WTC11 (cell line): ENCODE results near the gene GIGYF2. TPM values are rescaled to one million over a fixed set of nuclear protein-coding genes. Genes with fewer than 3 reads are reported as not detected.

ENCODE experiments used
- ATAC-seq: fragments of 200-7000 bp; cut with Tn5 transposase; 2 replicates; pipeline ENCODE4 v1.10.0; 2021; ENCODE audit warnings: mild to moderate bottlenecking, moderate library complexity
- CTCF ChIA-PET: fragments of 300-600 bp; sonication (Branson Sonifier 250); formaldehyde crosslinking; loops from one replicate; lab custom pipeline; 2021; ENCODE audit warnings: antibody characterized with exemption; lab: Charles Lee
- POLR2A ChIA-PET: fragments of 350-600 bp; sonication (Branson Sonifier 250); formaldehyde crosslinking; loops from one replicate; lab custom pipeline; 2021; ENCODE audit warnings: antibody characterized with exemption; lab: Charles Lee
- DNase-seq: peaks from one replicate; pipeline ENCODE4 v3.0.0; 2021; ENCODE audit warnings: low spot score
- H3K27ac Mint-ChIP-seq: 2 replicates; pipeline ENCODE4 v1.8.0; 2021; ENCODE audit warnings: mixed read lengths
- H3K27me3 Mint-ChIP-seq: 2 replicates; pipeline ENCODE4 v1.8.0; 2021; ENCODE audit warnings: low read depth, mild to moderate bottlenecking, moderate library complexity, mixed read lengths
- H3K36me3 Mint-ChIP-seq: 2 replicates; pipeline ENCODE4 v1.8.0; 2021; ENCODE audit warnings: mixed read lengths
- H3K4me1 Mint-ChIP-seq: 2 replicates; pipeline ENCODE4 v1.8.0; 2022; ENCODE audit warnings: mixed read lengths
- H3K4me3 Mint-ChIP-seq: 2 replicates; pipeline ENCODE4 v1.8.0; 2021; ENCODE audit warnings: mild to moderate bottlenecking, moderate library complexity, mixed read lengths
- H3K9me3 Mint-ChIP-seq: 2 replicates; pipeline ENCODE4 v1.8.0; 2021; ENCODE audit warnings: mixed read lengths
- CREB1 ChIP-seq: sonication (generic); formaldehyde crosslinking; IDR thresholded peaks from 2 replicates; pipeline ENCODE4 v1.8.0; 2023; ENCODE audit warnings: mild to moderate bottlenecking, missing genetic modification reagents
- CREM ChIP-seq: sonication (generic); formaldehyde crosslinking; IDR thresholded peaks from 2 replicates; pipeline ENCODE4 v1.8.1; 2022; ENCODE audit warnings: mild to moderate bottlenecking, missing genetic modification reagents, moderate library complexity
- GRHL2 ChIP-seq: fragments of 250-450 bp; sonication (Bioruptor Pico); IDR thresholded peaks from 2 replicates; pipeline ENCODE4 v1.8.0; 2022; ENCODE audit warnings: mild to moderate bottlenecking, moderate library complexity; ENCODE audit not compliant: insufficient replicate concordance, severe bottlenecking
- GTF2I ChIP-seq: fragments of 250-450 bp; sonication (Bioruptor Pico); conservative IDR thresholded peaks from 2 replicates; pipeline ENCODE4 v1.4.0; 2021; ENCODE audit warnings: mild to moderate bottlenecking
- IRF2 ChIP-seq: sonication (generic); formaldehyde crosslinking; IDR thresholded peaks from 2 replicates; pipeline ENCODE4 v1.8.0; 2022; ENCODE audit warnings: low read depth, missing genetic modification reagents, borderline replicate concordance
- OVOL2 ChIP-seq: fragments of 250-450 bp; sonication (Bioruptor Pico); IDR thresholded peaks from 2 replicates; pipeline ENCODE4 v1.9.0; 2021; ENCODE audit warnings: mild to moderate bottlenecking, borderline replicate concordance
- RORB ChIP-seq: fragments of 250-450 bp; sonication (Bioruptor Pico); IDR thresholded peaks from 2 replicates; pipeline ENCODE4 v1.9.0; 2021; ENCODE audit warnings: mild to moderate bottlenecking
- ZBTB21 ChIP-seq: sonication (generic); formaldehyde crosslinking; IDR thresholded peaks from 2 replicates; pipeline ENCODE4 v1.8.1; 2023; ENCODE audit warnings: mild to moderate bottlenecking, missing genetic modification reagents, borderline replicate concordance
- ZNF317 ChIP-seq: sonication (generic); formaldehyde crosslinking; IDR thresholded peaks from 2 replicates; pipeline ENCODE4 v1.8.1; 2023; ENCODE audit warnings: low read depth, mild to moderate bottlenecking, moderate library complexity, missing genetic modification reagents, borderline replicate concordance
- ZNF396 ChIP-seq: fragments of 250-450 bp; sonication (Bioruptor Pico); IDR thresholded peaks from 2 replicates; pipeline ENCODE4 v1.8.0; 2021; ENCODE audit warnings: mild to moderate bottlenecking, moderate library complexity, borderline replicate concordance
- total RNA-seq: library from RNA; stranded (reverse); gene quantifications from 3 replicates; pipeline ENCODE4 v1.2.3, GENCODE V29; 2021
- TF ChIP-seq, protein P1 (sequence below): fragments of 250-450 bp; sonication (Bioruptor Pico); IDR thresholded peaks from 2 replicates; pipeline ENCODE4 v1.8.0; 2021; ENCODE audit warnings: mild to moderate bottlenecking
- TF ChIP-seq, protein P2 (sequence below): sonication (generic); formaldehyde crosslinking; IDR thresholded peaks from 2 replicates; pipeline ENCODE4 v1.8.1; 2023; ENCODE audit warnings: mild to moderate bottlenecking, missing genetic modification reagents
- TF ChIP-seq, protein P3 (sequence below): sonication (generic); formaldehyde crosslinking; IDR thresholded peaks from 2 replicates; pipeline ENCODE4 v1.8.1; 2023; ENCODE audit warnings: mild to moderate bottlenecking, missing genetic modification reagents, borderline replicate concordance
- TF ChIP-seq, protein P4 (sequence below): sonication (generic); formaldehyde crosslinking; IDR thresholded peaks from 2 replicates; pipeline ENCODE4 v1.8.1; 2023; ENCODE audit warnings: mild to moderate bottlenecking, missing genetic modification reagents
- TF ChIP-seq, protein P5 (sequence below): fragments of 200-600 bp; IDR thresholded peaks from 2 replicates; pipeline ENCODE4 v1.8.0; 2022; ENCODE audit warnings: antibody characterized with exemption
- TF ChIP-seq, protein P6 (sequence below): sonication (generic); formaldehyde crosslinking; IDR thresholded peaks from 2 replicates; pipeline ENCODE4 v1.8.1; 2023; ENCODE audit warnings: mild to moderate bottlenecking, missing genetic modification reagents, moderate library complexity

Gene GIGYF2
- total RNA-seq, 1 experiment from 2014 or later, result 53.1 TPM

DNA sequence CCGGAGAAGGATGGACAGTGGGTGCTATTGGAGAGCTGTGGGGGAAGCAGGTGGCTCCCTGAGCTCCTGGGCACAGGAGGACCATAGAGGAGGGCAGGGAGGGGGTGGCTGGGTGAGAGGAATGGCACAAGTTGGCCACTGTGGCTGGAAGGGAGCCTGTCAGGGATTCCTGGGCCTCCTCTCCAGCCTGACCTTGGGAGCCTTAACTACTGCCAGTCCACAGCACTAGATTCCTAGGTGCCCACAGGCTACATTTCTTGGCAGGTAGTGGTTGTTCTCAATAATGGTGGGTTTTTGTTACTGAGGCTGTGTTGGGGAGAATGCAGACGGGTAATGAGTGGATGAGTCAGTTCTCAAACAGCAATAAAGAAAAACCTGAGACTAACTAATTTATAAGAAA is 37.8 kb upstream of the GIGYF2 start:
- no peak for ATAC-seq
- peaks cover 4% of the 10 kb centered on the region for H3K9me3 Mint-ChIP-seq
- H3K27ac Mint-ChIP-seq, result no peak overlapping the region
- no peak overlapping the region for H3K4me3 Mint-ChIP-seq
- CTCF ChIA-PET, result interaction anchor here (1.2 kb wide), 1 partner anchor 48 kb away, joined by 4 read pairs; no protein-coding TSS in a partner anchor
- POLR2A ChIA-PET, result no interaction called here
- no peaks in the 10 kb centered on the region; the same call in 1 of the 2 replicates for H3K4me1 Mint-ChIP-seq
- no peaks in the 10 kb centered on the region for H3K36me3 Mint-ChIP-seq
- DNase-seq, result no peak
- TF ChIP-seq ZNF317 (CRISPR knock-in tag) (no peak), RORB (CRISPR knock-in tag) (no peak), GTF2I (CRISPR knock-in tag) (no peak), ZNF396 (CRISPR knock-in tag) (no peak), CREB1 (CRISPR knock-in tag) (no peak), GRHL2 (CRISPR knock-in tag) (no peak), IRF2 (CRISPR knock-in tag) (no peak), ZBTB21 (CRISPR knock-in tag) (no peak), OVOL2 (CRISPR knock-in tag) (no peak), CREM (no peak)
- TF ChIP-seq, protein P1, sequence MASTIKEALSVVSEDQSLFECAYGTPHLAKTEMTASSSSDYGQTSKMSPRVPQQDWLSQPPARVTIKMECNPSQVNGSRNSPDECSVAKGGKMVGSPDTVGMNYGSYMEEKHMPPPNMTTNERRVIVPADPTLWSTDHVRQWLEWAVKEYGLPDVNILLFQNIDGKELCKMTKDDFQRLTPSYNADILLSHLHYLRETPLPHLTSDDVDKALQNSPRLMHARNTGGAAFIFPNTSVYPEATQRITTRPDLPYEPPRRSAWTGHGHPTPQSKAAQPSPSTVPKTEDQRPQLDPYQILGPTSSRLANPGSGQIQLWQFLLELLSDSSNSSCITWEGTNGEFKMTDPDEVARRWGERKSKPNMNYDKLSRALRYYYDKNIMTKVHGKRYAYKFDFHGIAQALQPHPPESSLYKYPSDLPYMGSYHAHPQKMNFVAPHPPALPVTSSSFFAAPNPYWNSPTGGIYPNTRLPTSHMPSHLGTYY (CRISPR knock-in tag), result no peak
- TF ChIP-seq, protein P2, sequence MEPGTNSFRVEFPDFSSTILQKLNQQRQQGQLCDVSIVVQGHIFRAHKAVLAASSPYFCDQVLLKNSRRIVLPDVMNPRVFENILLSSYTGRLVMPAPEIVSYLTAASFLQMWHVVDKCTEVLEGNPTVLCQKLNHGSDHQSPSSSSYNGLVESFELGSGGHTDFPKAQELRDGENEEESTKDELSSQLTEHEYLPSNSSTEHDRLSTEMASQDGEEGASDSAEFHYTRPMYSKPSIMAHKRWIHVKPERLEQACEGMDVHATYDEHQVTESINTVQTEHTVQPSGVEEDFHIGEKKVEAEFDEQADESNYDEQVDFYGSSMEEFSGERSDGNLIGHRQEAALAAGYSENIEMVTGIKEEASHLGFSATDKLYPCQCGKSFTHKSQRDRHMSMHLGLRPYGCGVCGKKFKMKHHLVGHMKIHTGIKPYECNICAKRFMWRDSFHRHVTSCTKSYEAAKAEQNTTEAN, result no peak
- TF ChIP-seq, protein P3, sequence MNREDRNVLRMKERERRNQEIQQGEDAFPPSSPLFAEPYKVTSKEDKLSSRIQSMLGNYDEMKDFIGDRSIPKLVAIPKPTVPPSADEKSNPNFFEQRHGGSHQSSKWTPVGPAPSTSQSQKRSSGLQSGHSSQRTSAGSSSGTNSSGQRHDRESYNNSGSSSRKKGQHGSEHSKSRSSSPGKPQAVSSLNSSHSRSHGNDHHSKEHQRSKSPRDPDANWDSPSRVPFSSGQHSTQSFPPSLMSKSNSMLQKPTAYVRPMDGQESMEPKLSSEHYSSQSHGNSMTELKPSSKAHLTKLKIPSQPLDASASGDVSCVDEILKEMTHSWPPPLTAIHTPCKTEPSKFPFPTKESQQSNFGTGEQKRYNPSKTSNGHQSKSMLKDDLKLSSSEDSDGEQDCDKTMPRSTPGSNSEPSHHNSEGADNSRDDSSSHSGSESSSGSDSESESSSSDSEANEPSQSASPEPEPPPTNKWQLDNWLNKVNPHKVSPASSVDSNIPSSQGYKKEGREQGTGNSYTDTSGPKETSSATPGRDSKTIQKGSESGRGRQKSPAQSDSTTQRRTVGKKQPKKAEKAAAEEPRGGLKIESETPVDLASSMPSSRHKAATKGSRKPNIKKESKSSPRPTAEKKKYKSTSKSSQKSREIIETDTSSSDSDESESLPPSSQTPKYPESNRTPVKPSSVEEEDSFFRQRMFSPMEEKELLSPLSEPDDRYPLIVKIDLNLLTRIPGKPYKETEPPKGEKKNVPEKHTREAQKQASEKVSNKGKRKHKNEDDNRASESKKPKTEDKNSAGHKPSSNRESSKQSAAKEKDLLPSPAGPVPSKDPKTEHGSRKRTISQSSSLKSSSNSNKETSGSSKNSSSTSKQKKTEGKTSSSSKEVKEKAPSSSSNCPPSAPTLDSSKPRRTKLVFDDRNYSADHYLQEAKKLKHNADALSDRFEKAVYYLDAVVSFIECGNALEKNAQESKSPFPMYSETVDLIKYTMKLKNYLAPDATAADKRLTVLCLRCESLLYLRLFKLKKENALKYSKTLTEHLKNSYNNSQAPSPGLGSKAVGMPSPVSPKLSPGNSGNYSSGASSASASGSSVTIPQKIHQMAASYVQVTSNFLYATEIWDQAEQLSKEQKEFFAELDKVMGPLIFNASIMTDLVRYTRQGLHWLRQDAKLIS, result no peak
- TF ChIP-seq, protein P4, sequence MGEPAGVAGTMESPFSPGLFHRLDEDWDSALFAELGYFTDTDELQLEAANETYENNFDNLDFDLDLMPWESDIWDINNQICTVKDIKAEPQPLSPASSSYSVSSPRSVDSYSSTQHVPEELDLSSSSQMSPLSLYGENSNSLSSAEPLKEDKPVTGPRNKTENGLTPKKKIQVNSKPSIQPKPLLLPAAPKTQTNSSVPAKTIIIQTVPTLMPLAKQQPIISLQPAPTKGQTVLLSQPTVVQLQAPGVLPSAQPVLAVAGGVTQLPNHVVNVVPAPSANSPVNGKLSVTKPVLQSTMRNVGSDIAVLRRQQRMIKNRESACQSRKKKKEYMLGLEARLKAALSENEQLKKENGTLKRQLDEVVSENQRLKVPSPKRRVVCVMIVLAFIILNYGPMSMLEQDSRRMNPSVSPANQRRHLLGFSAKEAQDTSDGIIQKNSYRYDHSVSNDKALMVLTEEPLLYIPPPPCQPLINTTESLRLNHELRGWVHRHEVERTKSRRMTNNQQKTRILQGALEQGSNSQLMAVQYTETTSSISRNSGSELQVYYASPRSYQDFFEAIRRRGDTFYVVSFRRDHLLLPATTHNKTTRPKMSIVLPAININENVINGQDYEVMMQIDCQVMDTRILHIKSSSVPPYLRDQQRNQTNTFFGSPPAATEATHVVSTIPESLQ (CRISPR knock-in tag), result no peak
- TF ChIP-seq, protein P5, sequence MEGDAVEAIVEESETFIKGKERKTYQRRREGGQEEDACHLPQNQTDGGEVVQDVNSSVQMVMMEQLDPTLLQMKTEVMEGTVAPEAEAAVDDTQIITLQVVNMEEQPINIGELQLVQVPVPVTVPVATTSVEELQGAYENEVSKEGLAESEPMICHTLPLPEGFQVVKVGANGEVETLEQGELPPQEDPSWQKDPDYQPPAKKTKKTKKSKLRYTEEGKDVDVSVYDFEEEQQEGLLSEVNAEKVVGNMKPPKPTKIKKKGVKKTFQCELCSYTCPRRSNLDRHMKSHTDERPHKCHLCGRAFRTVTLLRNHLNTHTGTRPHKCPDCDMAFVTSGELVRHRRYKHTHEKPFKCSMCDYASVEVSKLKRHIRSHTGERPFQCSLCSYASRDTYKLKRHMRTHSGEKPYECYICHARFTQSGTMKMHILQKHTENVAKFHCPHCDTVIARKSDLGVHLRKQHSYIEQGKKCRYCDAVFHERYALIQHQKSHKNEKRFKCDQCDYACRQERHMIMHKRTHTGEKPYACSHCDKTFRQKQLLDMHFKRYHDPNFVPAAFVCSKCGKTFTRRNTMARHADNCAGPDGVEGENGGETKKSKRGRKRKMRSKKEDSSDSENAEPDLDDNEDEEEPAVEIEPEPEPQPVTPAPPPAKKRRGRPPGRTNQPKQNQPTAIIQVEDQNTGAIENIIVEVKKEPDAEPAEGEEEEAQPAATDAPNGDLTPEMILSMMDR, result no peak
- TF ChIP-seq, protein P6, sequence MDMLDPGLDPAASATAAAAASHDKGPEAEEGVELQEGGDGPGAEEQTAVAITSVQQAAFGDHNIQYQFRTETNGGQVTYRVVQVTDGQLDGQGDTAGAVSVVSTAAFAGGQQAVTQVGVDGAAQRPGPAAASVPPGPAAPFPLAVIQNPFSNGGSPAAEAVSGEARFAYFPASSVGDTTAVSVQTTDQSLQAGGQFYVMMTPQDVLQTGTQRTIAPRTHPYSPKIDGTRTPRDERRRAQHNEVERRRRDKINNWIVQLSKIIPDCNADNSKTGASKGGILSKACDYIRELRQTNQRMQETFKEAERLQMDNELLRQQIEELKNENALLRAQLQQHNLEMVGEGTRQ, result no peak
- TF ChIP-seq, all 79 proteins: peak for 0
- H3K27me3 Mint-ChIP-seq, result no peaks in the 10 kb centered on the region
